IMR-90 (cell line): Measurements from ENCODE around the gene PLXNB3. TPM values are rescaled to one million over a fixed set of nuclear protein-coding genes. Genes with fewer than 3 reads are reported as not detected.

ENCODE experiments used
- ATAC-seq: fragments of 200-7000 bp; cut with Tn5 transposase; 2 replicates; pipeline ENCODE4 v1.9.1; 2020; ENCODE audit warnings: low read depth, mild to moderate bottlenecking, moderate library complexity
- BruUV-seq: library from RNA; stranded (reverse); fragments of 400-500 nt; replicated peaks from 2 replicates; lab custom pipeline; 2021; lab: Mats Ljungman, UMichigan
- CTCF ChIA-PET: fragments of 300-600 bp; formaldehyde crosslinking; extraction: SDS; loops from one replicate; lab custom pipeline; 2021; ENCODE audit warnings: antibody characterized with exemption; lab: Yijun Ruan, JAX
- POLR2A ChIA-PET: fragments of 300-600 bp; sonication (Branson Sonifier 250); formaldehyde crosslinking; loops from one replicate; lab custom pipeline; 2022; ENCODE audit warnings: antibody characterized with exemption; ENCODE audit not compliant: unreplicated experiment; lab: Charles Lee
- DNase-seq: peaks from one replicate; pipeline ENCODE4 v3.0.0; 2013
- H2AFZ ChIP-seq: replicated peaks from 2 replicates; pipeline ENCODE3; 2013; ENCODE audit warnings: low read length, mild to moderate bottlenecking; ENCODE audit not compliant: poor library complexity
- H2AK5ac ChIP-seq: 2 replicates; pipeline ENCODE4 v1.6.1; 2013; ENCODE audit warnings: low read depth, low read length, inconsistent platforms
- H2AK9ac ChIP-seq: replicated peaks from 2 replicates; pipeline ENCODE3; 2013; ENCODE audit warnings: mild to moderate bottlenecking, low read depth, low read length, moderate library complexity; ENCODE audit not compliant: poor library complexity
- H2BK120ac ChIP-seq: 2 replicates; pipeline ENCODE4 v1.6.1; 2013; ENCODE audit warnings: low read depth, low read length, inconsistent platforms
- H2BK15ac ChIP-seq: 3 replicates; pipeline ENCODE4 v1.6.1; 2013; ENCODE audit warnings: low read depth, low read length, inconsistent platforms
- H2BK20ac ChIP-seq: 2 replicates; pipeline ENCODE4 v1.6.1; 2013; ENCODE audit warnings: low read depth, mild to moderate bottlenecking, inconsistent platforms, low read length, moderate library complexity
- H2BK5ac ChIP-seq: 2 replicates; pipeline ENCODE4 v1.6.1; 2013; ENCODE audit warnings: mild to moderate bottlenecking, low read depth, low read length, inconsistent platforms; ENCODE audit not compliant: poor library complexity, severe bottlenecking
- H3K14ac ChIP-seq: replicated peaks from 2 replicates; pipeline ENCODE4 v1.6.1; 2013; ENCODE audit warnings: low read depth, low read length, inconsistent platforms
- H3K18ac ChIP-seq: 2 replicates; pipeline ENCODE4 v1.6.1; 2013; ENCODE audit warnings: low read depth, low read length, control low read depth
- H3K23ac ChIP-seq: 2 replicates; pipeline ENCODE4 v1.6.1; 2013; ENCODE audit warnings: low read depth, low read length, inconsistent platforms
- H3K27ac ChIP-seq: 2 replicates; pipeline ENCODE4 v1.5.1; 2013; ENCODE audit warnings: mild to moderate bottlenecking, control low read depth, low read length; ENCODE audit not compliant: insufficient read depth
- H3K27me3 ChIP-seq: 2 replicates; pipeline ENCODE4 v1.6.1; 2013; ENCODE audit warnings: low read length; ENCODE audit not compliant: control insufficient read depth, insufficient read depth
- H3K36me3 ChIP-seq: 2 replicates; pipeline ENCODE4 v1.6.1; 2013; ENCODE audit warnings: low read length, mixed read lengths; ENCODE audit not compliant: control insufficient read depth, insufficient read depth
- H3K4ac ChIP-seq: 2 replicates; pipeline ENCODE4 v1.6.1; 2013; ENCODE audit warnings: low read depth, low read length, inconsistent platforms
- H3K4me1 ChIP-seq: 2 replicates; pipeline ENCODE4 v1.6.1; 2013; ENCODE audit warnings: low read length, mixed read lengths; ENCODE audit not compliant: control insufficient read depth, insufficient read depth
- H3K4me2 ChIP-seq: 2 replicates; pipeline ENCODE4 v1.6.1; 2013; ENCODE audit warnings: low read depth, mild to moderate bottlenecking, control low read depth, low read length, moderate library complexity
- H3K4me3 ChIP-seq: 2 replicates; pipeline ENCODE4 v1.5.1; 2013; ENCODE audit warnings: low read depth, mild to moderate bottlenecking, control low read depth, low read length, moderate library complexity; ENCODE audit not compliant: insufficient read depth
- H3K56ac ChIP-seq: 2 replicates; pipeline ENCODE4 v1.6.1; 2013; ENCODE audit warnings: low read length, inconsistent platforms; ENCODE audit not compliant: insufficient read depth; ENCODE audit errors: extremely low read depth
- H3K79me1 ChIP-seq, 2 experiments: 2 replicates each; pipeline ENCODE4 v1.6.1; 2013; ENCODE audit warnings: low read length in 2 of 2, inconsistent platforms in 1 of 2, low read depth in 1 of 2
- H3K9ac ChIP-seq: 2 replicates; pipeline ENCODE4 v1.6.1; 2013; ENCODE audit warnings: low read depth, low read length, control low read depth
- H3K9me1 ChIP-seq: 2 replicates; pipeline ENCODE4 v1.6.1; 2013; ENCODE audit warnings: low read length, inconsistent platforms; ENCODE audit not compliant: insufficient read depth
- H3K9me3 ChIP-seq: 2 replicates; pipeline ENCODE4 v1.6.1; 2013; ENCODE audit warnings: low read length; ENCODE audit not compliant: control insufficient read depth, insufficient read depth
- H4K20me1 ChIP-seq: 2 replicates; pipeline ENCODE4 v1.6.1; 2013; ENCODE audit warnings: low read length, inconsistent platforms; ENCODE audit not compliant: insufficient read depth
- H4K5ac ChIP-seq: 2 replicates; pipeline ENCODE4 v1.6.1; 2013; ENCODE audit warnings: mild to moderate bottlenecking, low read depth, low read length, control low read depth
- H4K8ac ChIP-seq, 2 experiments: 2 replicates each; pipeline ENCODE4 v1.6.1; 2013; ENCODE audit warnings: low read depth in 2 of 2, low read length in 2 of 2, control low read depth in 1 of 2, inconsistent platforms in 1 of 2
- H4K91ac ChIP-seq: 2 replicates; pipeline ENCODE4 v1.6.1; 2013; ENCODE audit warnings: low read depth, low read length, inconsistent platforms; ENCODE audit not compliant: insufficient read depth
- BHLHE40 ChIP-seq: fragments of 150-350 bp; IDR thresholded peaks from 2 replicates; pipeline ENCODE4 v1.6.1; 2016; ENCODE audit warnings: mild to moderate bottlenecking, low read depth, low read length
- CEBPB ChIP-seq: IDR thresholded peaks from 2 replicates; pipeline ENCODE4 v1.6.1; 2012; ENCODE audit warnings: low read depth, low read length, improper control_type of control experiment
- CHD1 ChIP-seq: IDR thresholded peaks from 2 replicates; pipeline ENCODE4 v1.6.1; 2012; ENCODE audit warnings: low read depth, low read length, improper control_type of control experiment
- CTCF ChIP-seq: conservative IDR thresholded peaks from 2 replicates; pipeline ENCODE4 v1.5.1; 2012; ENCODE audit warnings: mild to moderate bottlenecking, low read depth, low read length, improper control_type of control experiment
- FOS ChIP-seq: fragments of 150-350 bp; IDR thresholded peaks from 2 replicates; pipeline ENCODE4 v1.6.1; 2016; ENCODE audit warnings: low read depth, low read length
- MAFK ChIP-seq: IDR thresholded peaks from 2 replicates; pipeline ENCODE4 v1.6.1; 2012; ENCODE audit warnings: low read depth, low read length, improper control_type of control experiment
- MAZ ChIP-seq: IDR thresholded peaks from 2 replicates; pipeline ENCODE4 v1.6.1; 2012; ENCODE audit warnings: low read depth, mild to moderate bottlenecking, low read length, improper control_type of control experiment, moderate library complexity, borderline replicate concordance
- MXI1 ChIP-seq: IDR thresholded peaks from 2 replicates; pipeline ENCODE4 v1.6.1; 2012; ENCODE audit warnings: low read depth, mild to moderate bottlenecking, low read length, moderate library complexity, borderline replicate concordance
- NFE2L2 ChIP-seq: fragments of 150-350 bp; IDR thresholded peaks from 2 replicates; pipeline ENCODE4 v1.6.1; 2016; ENCODE audit warnings: low read depth, mild to moderate bottlenecking, low read length
- RAD21 ChIP-seq: IDR thresholded peaks from 2 replicates; pipeline ENCODE4 v1.6.1; 2012; ENCODE audit warnings: low read length, improper control_type of control experiment
- RCOR1 ChIP-seq: IDR thresholded peaks from 2 replicates; pipeline ENCODE4 v1.6.1; 2012; ENCODE audit warnings: mild to moderate bottlenecking, low read length, improper control_type of control experiment; ENCODE audit not compliant: insufficient replicate concordance
- RFX5 ChIP-seq: IDR thresholded peaks from 2 replicates; pipeline ENCODE4 v1.8.0; 2012; ENCODE audit warnings: low read depth, mild to moderate bottlenecking, low read length, moderate library complexity
- SMC3 ChIP-seq: fragments of 150-350 bp; IDR thresholded peaks from 2 replicates; pipeline ENCODE4 v1.6.1; 2016; ENCODE audit warnings: low read depth, mild to moderate bottlenecking, antibody characterized with exemption, low read length, moderate library complexity
- WGBS, 2 experiments: methylation state at CpG; one replicate each; pipeline versions ENCODE4 v1.1.5 to v1.1.7; 2013; ENCODE audit warnings: missing lambda C conversion rate in 2 of 2; ENCODE audit not compliant: insufficient read length in 1 of 2; ENCODE audit errors: extremely low coverage in 2 of 2; 5-methylcytosine and 5-hydroxymethylcytosine counted together
- dilution Hi-C: fragments of 300-500 bp; cut with HindIII; formaldehyde crosslinking; loops from one replicate; pipeline ENCODE4 v1.14.3; 2018; ENCODE audit warnings: low sequenced_read_pairs; ENCODE audit not compliant: unreplicated experiment
- in situ Hi-C: fragments of 300-500 bp; cut with MboI; formaldehyde crosslinking; loops from 3 replicates; pipeline ENCODE4 v1.14.3; 2019; ENCODE audit warnings: low sequenced_read_pairs, inconsistent platforms, mixed read lengths
- intact Hi-C: fragments of 100-400 bp; cut with micrococcal nuclease; formaldehyde crosslinking; loops from 2 replicates; pipeline ENCODE4 v1.10.0; 2022
- polyA plus RNA-seq, 3 experiments: library from polyadenylated mRNA; depleted of rRNA; stranded (reverse); fragments of >200 nt; gene quantifications; 2 replicates each; pipeline ENCODE4 v1.2.3, GENCODE V29; 2012; ENCODE audit warnings: low replicate concordance in 1 of 3
- total RNA-seq: library from RNA; depleted of rRNA; stranded (reverse); fragments of >200 nt; gene quantifications from 2 replicates; pipeline ENCODE4 v1.2.3, GENCODE V29; 2012
- TF ChIP-seq, protein P1 (sequence below): fragments of 150-350 bp; IDR thresholded peaks from 2 replicates; pipeline ENCODE4 v1.6.1; 2017; ENCODE audit warnings: mild to moderate bottlenecking, antibody characterized with exemption, low read length, low read depth

The PLXNB3 gene
- total and polyA plus RNA-seq, 2 of the 4 experiments (the other 2 are of a cell fraction): 0.36 to 22.3 TPM

DNA sequence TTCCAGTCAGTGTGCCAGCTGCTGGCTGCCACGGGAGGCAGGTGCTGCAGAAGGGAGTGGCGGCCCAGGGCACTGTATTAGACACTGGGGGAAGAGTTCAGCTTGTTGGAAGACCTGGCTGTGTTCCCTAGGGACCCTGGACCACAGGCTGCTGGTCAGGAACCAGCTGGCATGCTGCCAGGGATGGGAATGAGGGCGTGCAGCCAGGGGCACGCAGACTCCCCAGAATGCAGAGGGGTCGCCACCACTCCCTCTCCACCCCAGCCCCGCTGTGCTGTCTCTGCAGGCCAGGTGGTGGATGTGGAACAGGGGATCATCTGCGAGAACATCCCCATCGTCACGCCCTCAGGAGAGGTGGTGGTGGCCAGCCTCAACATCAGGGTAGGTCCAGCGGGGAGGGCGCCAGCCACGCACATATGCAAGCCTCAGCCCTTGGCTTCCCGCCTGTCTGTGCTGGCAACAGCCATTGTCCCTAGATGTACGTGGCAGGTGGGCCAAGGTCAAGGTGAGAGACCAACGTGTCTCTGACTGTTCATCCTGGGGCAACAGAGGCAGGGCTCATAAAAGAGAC lies 27.1 kb upstream of the PLXNB3 start:
- Histone ChIP-seq H3K9me3 (0 out of 2 replicates have a peak, but pooled peaks cover 1% of the 10 kb centered on the region), H4K5ac (no peak overlapping the region), H3K56ac (no peak overlapping the region), H3K4me2 (no peak overlapping the region), H2BK20ac (no peak overlapping the region), H4K20me1 (no peaks in the 10 kb centered on the region), H3K4ac (no peak overlapping the region), H3K4me1 (no peaks in the 10 kb centered on the region), H2BK5ac (no peak overlapping the region), H4K91ac (no peak overlapping the region), H3K18ac (no peak overlapping the region), H3K4me3 (no peak overlapping the region), H2BK15ac (no peak overlapping the region), H2AFZ (peak overlapping the region; percentile 51), H3K27ac (no peak overlapping the region), H3K36me3 (peaks cover 10% of the 10 kb centered on the region; the same call in 1 of the 2 replicates), H2AK5ac (no peak overlapping the region), H2BK120ac (no peak overlapping the region), H2AK9ac (no peak overlapping the region), H3K9me1 (no peaks in the 10 kb centered on the region), H3K27me3 (no peaks in the 10 kb centered on the region), H3K23ac (no peak overlapping the region), H3K14ac (no peak overlapping the region), H3K79me1 (no peaks in the 10 kb centered on the region), H4K8ac (no peak overlapping the region), H3K9ac (no peak overlapping the region)
- ATAC-seq (no peak), DNase-seq (no peak)
- in situ Hi-C loops (no loop called here), dilution Hi-C loops (no loop called here), intact Hi-C loops (no loop called here)
- BruUV-seq: no TSS peak
- WGBS, 2 experiments: 62% methylated on average over 8 of the region's 15 CpGs; no CpG with 5 or more reads in 1 of the 2 experiments
- TF ChIP-seq CTCF (no peak), CHD1 (no peak), MAZ (no peak), SMC3 (no peak), RCOR1 (no peak), NFE2L2 (no peak), MAFK (no peak), RAD21 (no peak), MXI1 (no peak), RFX5 (no peak), CEBPB (no peak), BHLHE40 (no peak), FOS (no peak)
- TF ChIP-seq, protein P1, sequence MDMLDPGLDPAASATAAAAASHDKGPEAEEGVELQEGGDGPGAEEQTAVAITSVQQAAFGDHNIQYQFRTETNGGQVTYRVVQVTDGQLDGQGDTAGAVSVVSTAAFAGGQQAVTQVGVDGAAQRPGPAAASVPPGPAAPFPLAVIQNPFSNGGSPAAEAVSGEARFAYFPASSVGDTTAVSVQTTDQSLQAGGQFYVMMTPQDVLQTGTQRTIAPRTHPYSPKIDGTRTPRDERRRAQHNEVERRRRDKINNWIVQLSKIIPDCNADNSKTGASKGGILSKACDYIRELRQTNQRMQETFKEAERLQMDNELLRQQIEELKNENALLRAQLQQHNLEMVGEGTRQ: no peak
- POLR2A ChIA-PET: no interaction called here
- CTCF ChIA-PET: no interaction called here
